Measurements from ENCODE around the gene VWA8. TPM values are rescaled to one million over a fixed set of nuclear protein-coding genes. Genes with fewer than 3 reads are reported as not detected.

VWA8 gene
- total and polyA plus RNA-seq, 7 experiments from 2014 or later = 4.8 to 26.3 (median 21.6) TPM

- CTCF ChIA-PET = interaction anchor here (0.8 kb wide), 1 partner anchor 167 kb away, joined by 5 read pairs; no protein-coding TSS in a partner anchor
- H3K27ac Mint-ChIP-seq = no peak overlapping the region
- Histone ChIP-seq H3K4me3 (ENCODE audit: low read length) (no peak overlapping the region), H3K27me3 (ENCODE audit: control insufficient read depth in 2 of 2, insufficient read depth in 2 of 2, low read length in 2 of 2) (no peaks in the 10 kb centered on the region), H3K27ac (ENCODE audit: low read depth, low read length) (no peak overlapping the region), H3K9me3 (ENCODE audit: control insufficient read depth in 2 of 3, low read length in 3 of 3) (peaks cover 0 to 8% (median 0%) of the 10 kb centered on the region in 3 experiments), H3K36me3 (ENCODE audit: control insufficient read depth in 2 of 3, insufficient read depth in 3 of 3, low read length in 3 of 3) (peaks cover 0 to 28% (median 0%) of the 10 kb centered on the region in 3 experiments), H3K4me1 (ENCODE audit: control insufficient read depth in 2 of 2, insufficient read depth in 2 of 2, low read length in 2 of 2) (no peaks in the 10 kb centered on the region)
- no peak for ATAC-seq
- no peak overlapping the region for H3K4me3 Mint-ChIP-seq
- no peaks in the 10 kb centered on the region for H3K27me3 Mint-ChIP-seq
- H3K4me1 Mint-ChIP-seq = peaks cover 2 to 21% (median 12%) of the 10 kb centered on the region in 7 donors
- POLR2A ChIA-PET = no interaction called here
- intact Hi-C loops (cut with micrococcal nuclease) = no loop called here
- H3K36me3 Mint-ChIP-seq = peaks cover 32 to 60% (median 51%) of the 10 kb centered on the region in 5 donors
- H3K9me3 Mint-ChIP-seq = peaks cover 6 to 30% (median 25%) of the 10 kb centered on the region in 11 donors
- no peak for DNase-seq
Observed at GRCh38 chr13:41945926-41946325, 15.0 kb downstream of the VWA8 start.

DNA sequence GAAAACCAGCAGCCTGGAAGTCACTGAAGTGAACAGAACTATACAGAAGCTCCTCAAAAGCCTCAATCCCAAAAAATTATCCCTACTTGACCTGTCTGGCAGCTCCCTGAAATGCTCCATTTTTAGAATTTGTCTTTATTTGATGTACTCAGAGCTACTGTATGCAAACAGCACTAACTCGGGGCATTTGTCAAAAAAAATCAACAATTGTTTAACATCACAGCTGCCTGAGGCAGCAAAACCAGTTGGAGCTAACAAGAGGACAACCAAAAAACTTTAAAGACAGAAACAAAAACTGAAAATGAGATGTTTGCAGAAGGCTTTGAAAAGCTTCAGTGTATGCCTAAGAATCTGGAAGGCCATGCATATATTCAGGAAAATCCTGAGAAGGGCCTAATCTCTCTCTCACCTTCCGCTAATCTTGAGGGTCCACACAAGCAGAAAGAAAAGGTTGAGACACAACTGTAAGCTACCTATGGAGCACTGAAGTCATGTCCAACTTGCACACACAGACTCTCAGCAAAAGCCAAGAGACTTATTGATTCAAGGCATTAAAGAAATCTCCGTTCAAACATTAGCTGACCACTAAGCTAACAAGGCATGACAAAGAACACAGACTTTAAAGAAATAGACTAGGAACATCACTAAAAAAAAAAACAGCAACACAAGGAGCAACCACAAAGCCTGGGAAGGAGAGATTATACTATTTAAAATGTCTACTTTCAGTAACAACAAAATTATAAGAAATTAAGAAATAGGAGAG lies 16.1 kb downstream of the VWA8 start:
- H3K27me3 ChIP-seq (ENCODE audit: control insufficient read depth in 2 of 2, insufficient read depth in 2 of 2, low read length in 2 of 2) = no peaks in the 10 kb centered on the region
- no peaks in the 10 kb centered on the region for H3K27me3 Mint-ChIP-seq
- peak overlapping the region in 1 of 10 donors; percentile 2 for H3K4me3 Mint-ChIP-seq
- H3K4me3 ChIP-seq (ENCODE audit: low read length) = no peak overlapping the region
- H3K27ac Mint-ChIP-seq = no peak overlapping the region
- no peak overlapping the region for H3K27ac ChIP-seq (ENCODE audit: low read depth, low read length)
- peaks cover 32 to 62% (median 51%) of the 10 kb centered on the region in 5 donors for H3K36me3 Mint-ChIP-seq
- intact Hi-C loops (cut with micrococcal nuclease) = no loop called here
- H3K9me3 Mint-ChIP-seq = peaks cover 6 to 30% (median 25%) of the 10 kb centered on the region in 11 donors
- no peaks in the 10 kb centered on the region for H3K4me1 ChIP-seq (ENCODE audit: control insufficient read depth in 2 of 2, insufficient read depth in 2 of 2, low read length in 2 of 2)
- peaks cover 0 to 28% (median 0%) of the 10 kb centered on the region in 3 experiments for H3K36me3 ChIP-seq (ENCODE audit: control insufficient read depth in 2 of 3, insufficient read depth in 3 of 3, low read length in 3 of 3)
- peaks cover 0 to 8% (median 0%) of the 10 kb centered on the region in 3 experiments for H3K9me3 ChIP-seq (ENCODE audit: control insufficient read depth in 2 of 3, low read length in 3 of 3)
- CTCF ChIA-PET = interaction anchor here (0.8 kb wide), 1 partner anchor 168 kb away, joined by 5 read pairs; no protein-coding TSS in a partner anchor
- POLR2A ChIA-PET = interaction anchor here (0.6 kb wide), 1 partner anchor 15 kb away, joined by 3 read pairs; no protein-coding TSS in a partner anchor
- no peak for ATAC-seq
- DNase-seq = no peak
- peaks cover 7 to 32% (median 23%) of the 10 kb centered on the region in 7 donors for H3K4me1 Mint-ChIP-seq

DNA sequence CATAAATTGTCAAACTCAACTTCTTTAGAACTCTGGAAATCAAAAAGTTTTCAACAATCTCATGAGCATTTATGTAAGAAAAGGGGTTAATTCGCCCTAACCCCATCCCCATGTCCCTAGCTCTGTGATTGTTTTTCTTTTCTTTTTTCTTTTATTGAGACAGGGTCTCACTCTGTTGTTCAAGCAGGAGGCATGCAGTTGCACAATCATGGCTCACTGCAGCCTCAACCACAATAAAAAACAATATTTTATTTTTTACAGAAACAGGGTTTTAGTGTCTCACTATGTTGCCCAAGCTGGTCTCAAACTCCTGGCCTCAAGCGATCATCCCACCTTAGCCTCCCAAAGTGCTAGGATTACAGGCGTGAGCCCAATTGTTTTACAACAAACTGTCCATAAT lies 16.7 kb downstream of the VWA8 start:
- no peak overlapping the region for H3K27ac ChIP-seq (ENCODE audit: low read depth, low read length)
- Mint-ChIP-seq H3K4me3 (no peak overlapping the region), H3K27ac (no peak overlapping the region), H3K36me3 (peaks cover 32 to 58% (median 46%) of the 10 kb centered on the region in 5 donors), H3K9me3 (peaks cover 6 to 30% (median 25%) of the 10 kb centered on the region in 11 donors), H3K4me1 (peaks cover 9 to 33% (median 24%) of the 10 kb centered on the region in 7 donors), H3K27me3 (no peaks in the 10 kb centered on the region)
- DNase-seq (no peak), ATAC-seq (no peak)
- no peaks in the 10 kb centered on the region for H3K4me1 ChIP-seq (ENCODE audit: control insufficient read depth in 2 of 2, insufficient read depth in 2 of 2, low read length in 2 of 2)
- peaks cover 0 to 28% (median 0%) of the 10 kb centered on the region in 3 experiments for H3K36me3 ChIP-seq (ENCODE audit: control insufficient read depth in 2 of 3, insufficient read depth in 3 of 3, low read length in 3 of 3)
- intact Hi-C loops (cut with micrococcal nuclease) = no loop called here
- H3K27me3 ChIP-seq (ENCODE audit: control insufficient read depth in 2 of 2, insufficient read depth in 2 of 2, low read length in 2 of 2) = no peaks in the 10 kb centered on the region
- ChIA-PET CTCF (no interaction called here), POLR2A (interaction anchor here (0.6 to 0.7 kb wide), 2 partner anchors 15 to 188 kb away, joined by 3 read pairs; no protein-coding TSS in a partner anchor)
- peaks cover 0 to 8% (median 0%) of the 10 kb centered on the region in 3 experiments for H3K9me3 ChIP-seq (ENCODE audit: control insufficient read depth in 2 of 3, low read length in 3 of 3)
- no peak overlapping the region for H3K4me3 ChIP-seq (ENCODE audit: low read length)

- Mint-ChIP-seq H3K36me3 (peaks cover 22 to 49% (median 37%) of the 10 kb centered on the region in 5 donors), H3K27ac (no peak overlapping the region), H3K4me1 (peaks cover 9 to 38% (median 24%) of the 10 kb centered on the region in 7 donors), H3K9me3 (peaks cover 6 to 30% (median 25%) of the 10 kb centered on the region in 11 donors), H3K27me3 (no peaks in the 10 kb centered on the region), H3K4me3 (no peak overlapping the region)
- POLR2A ChIA-PET = interaction anchor here (0.6 kb wide), 1 partner anchor 368 kb away, joined by 3 read pairs; no protein-coding TSS in a partner anchor
- intact Hi-C loops (cut with micrococcal nuclease) = no loop called here
- Histone ChIP-seq H3K4me3 (ENCODE audit: low read length) (no peak overlapping the region), H3K36me3 (ENCODE audit: control insufficient read depth in 2 of 3, insufficient read depth in 3 of 3, low read length in 3 of 3) (peaks cover 0 to 22% (median 0%) of the 10 kb centered on the region in 3 experiments), H3K27ac (ENCODE audit: low read depth, low read length) (no peak overlapping the region), H3K4me1 (ENCODE audit: control insufficient read depth in 2 of 2, insufficient read depth in 2 of 2, low read length in 2 of 2) (no peaks in the 10 kb centered on the region), H3K27me3 (ENCODE audit: control insufficient read depth in 2 of 2, insufficient read depth in 2 of 2, low read length in 2 of 2) (no peaks in the 10 kb centered on the region), H3K9me3 (ENCODE audit: control insufficient read depth in 2 of 3, low read length in 3 of 3) (peaks cover 0 to 8% (median 0%) of the 10 kb centered on the region in 3 experiments)
- CTCF ChIA-PET = no interaction called here
- ATAC-seq (no peak), DNase-seq (no peak)
Observed at GRCh38 chr13:41942462-41943094, 18.3 kb downstream of the VWA8 start.

- Histone ChIP-seq H3K9me3 (ENCODE audit: control insufficient read depth in 2 of 3, low read length in 3 of 3) (no peaks in the 10 kb centered on the region), H3K27ac (ENCODE audit: low read depth, low read length) (no peak overlapping the region), H3K36me3 (ENCODE audit: control insufficient read depth in 2 of 3, insufficient read depth in 3 of 3, low read length in 3 of 3) (peaks cover 0 to 9% (median 0%) of the 10 kb centered on the region in 3 experiments), H3K4me1 (ENCODE audit: control insufficient read depth in 2 of 2, insufficient read depth in 2 of 2, low read length in 2 of 2) (no peaks in the 10 kb centered on the region), H3K27me3 (ENCODE audit: control insufficient read depth in 2 of 2, insufficient read depth in 2 of 2, low read length in 2 of 2) (no peaks in the 10 kb centered on the region), H3K4me3 (ENCODE audit: low read length) (no peak overlapping the region)
- peaks cover 5 to 17% (median 12%) of the 10 kb centered on the region in 11 donors for H3K9me3 Mint-ChIP-seq
- H3K27ac Mint-ChIP-seq = no peak overlapping the region
- peaks cover 9 to 38% (median 26%) of the 10 kb centered on the region in 7 donors for H3K4me1 Mint-ChIP-seq
- DNase-seq (no peak), ATAC-seq (no peak)
- H3K27me3 Mint-ChIP-seq = no peaks in the 10 kb centered on the region
- no peak overlapping the region for H3K4me3 Mint-ChIP-seq
- CTCF ChIA-PET = no interaction called here
- intact Hi-C loops (cut with micrococcal nuclease) = no loop called here
- peaks cover 14 to 45% (median 30%) of the 10 kb centered on the region in 5 donors for H3K36me3 Mint-ChIP-seq
- POLR2A ChIA-PET = no interaction called here
Observed at GRCh38 chr13:41941174-41941573, 19.7 kb downstream of the VWA8 start.

DNA sequence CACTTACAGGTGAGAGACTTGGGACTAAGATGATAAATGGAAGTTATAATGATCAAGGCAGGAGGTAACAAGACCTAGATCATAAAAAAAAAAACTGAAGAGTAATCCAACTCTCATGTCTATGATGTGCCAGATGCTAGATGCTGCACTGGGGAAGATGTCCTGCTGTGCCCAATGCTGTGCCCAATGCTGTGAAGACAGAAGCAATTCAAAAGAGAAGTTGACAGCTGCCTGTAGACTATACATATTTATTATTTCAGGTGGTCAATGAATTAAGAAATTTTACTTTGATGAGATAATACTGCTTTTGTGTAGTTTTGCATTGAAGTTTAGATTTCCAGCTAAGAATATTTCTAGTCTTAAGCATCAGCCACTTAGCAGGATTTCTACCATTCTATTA lies 21.5 kb downstream of the VWA8 start:
- Histone ChIP-seq H3K36me3 (ENCODE audit: control insufficient read depth in 2 of 3, insufficient read depth in 3 of 3, low read length in 3 of 3) (peaks cover 0 to 5% (median 0%) of the 10 kb centered on the region in 3 experiments), H3K27ac (ENCODE audit: low read depth, low read length) (no peak overlapping the region), H3K4me3 (ENCODE audit: low read length) (no peak overlapping the region), H3K27me3 (ENCODE audit: control insufficient read depth in 2 of 2, insufficient read depth in 2 of 2, low read length in 2 of 2) (no peaks in the 10 kb centered on the region), H3K4me1 (ENCODE audit: control insufficient read depth in 2 of 2, insufficient read depth in 2 of 2, low read length in 2 of 2) (no peaks in the 10 kb centered on the region), H3K9me3 (ENCODE audit: control insufficient read depth in 2 of 3, low read length in 3 of 3) (no peaks in the 10 kb centered on the region)
- H3K27ac Mint-ChIP-seq = no peak overlapping the region
- POLR2A ChIA-PET = interaction anchor here (1.1 kb wide), 1 partner anchor 24 kb away, joined by 3 read pairs; no protein-coding TSS in a partner anchor
- H3K4me3 Mint-ChIP-seq = no peak overlapping the region
- H3K27me3 Mint-ChIP-seq = no peaks in the 10 kb centered on the region
- intact Hi-C loops (cut with micrococcal nuclease) = no loop called here
- H3K36me3 Mint-ChIP-seq = peaks cover 0 to 42% (median 28%) of the 10 kb centered on the region in 5 donors
- peaks cover 3 to 32% (median 21%) of the 10 kb centered on the region in 7 donors for H3K4me1 Mint-ChIP-seq
- ATAC-seq (no peak), DNase-seq (no peak)
- CTCF ChIA-PET = no interaction called here
- peaks cover 0 to 3% (median 0%) of the 10 kb centered on the region in 11 donors for H3K9me3 Mint-ChIP-seq
